WTC11 (cell line): ENCODE results near the gene TSPAN9.

Source experiments
- CTCF ChIP-seq: fragments of 200-600 bp; IDR thresholded peaks from 2 replicates; pipeline ENCODE4 v1.8.0; 2022; ENCODE audit warnings: antibody characterized with exemption
- NFYB ChIP-seq: sonication (generic); formaldehyde crosslinking; conservative IDR thresholded peaks from 2 replicates; pipeline ENCODE4 v1.8.0; 2022; ENCODE audit warnings: low read depth, missing genetic modification reagents
- ZNF532 ChIP-seq: fragments of 250-450 bp; sonication (Bioruptor Pico); IDR thresholded peaks from 2 replicates; pipeline ENCODE4 v1.9.0; 2021; ENCODE audit warnings: mild to moderate bottlenecking, borderline replicate concordance

GRCh38 chr12:3216097-3216496, 138.9 kb downstream of the TSPAN9 start:
- TF ChIP-seq CTCF (no peak), ZNF532 (CRISPR knock-in tag) (no peak), NFYB (CRISPR knock-in tag) (no peak)
